ENCODE results near the gene CDKAL1.

GRCh38 chr6:20808439-20808838 lies 274.2 kb downstream of the CDKAL1 start:
- TF ChIP-seq CTBP1 (IDR thresholded peaks at IDR 0.05; ENCODE audit: borderline replicate concordance) (no peak), ARNT (IDR thresholded peaks at IDR 0.05) (no peak), SUZ12 (IDR thresholded peaks at IDR 0.05) (no peak), ZNF384 (IDR thresholded peaks at IDR 0.05) (no peak), L3MBTL2 (conservative IDR thresholded peaks at IDR 0.05) (no peak), ELF4 (IDR thresholded peaks at IDR 0.05) (no peak), FOXA1 (IDR thresholded peaks at IDR 0.05) (no peak), SP1 (IDR thresholded peaks at IDR 0.05) (no peak), BHLHE40 (IDR thresholded peaks at IDR 0.05; ENCODE audit: borderline replicate concordance) (no peak), LEF1 (IDR thresholded peaks at IDR 0.05; ENCODE audit: borderline replicate concordance) (no peak)
